Measurements from ENCODE around the gene SORCS1.

SORCS1 gene

GRCh38 chr10:106866244-106866845, 298.2 kb downstream of the SORCS1 start:
- DNase-seq (ENCODE audit: low read depth): no peak
- H3K4me3 ChIP-seq (ENCODE audit: low read depth, low read length): no peak overlapping the region
- TF ChIP-seq CTCF (IDR thresholded peaks at IDR 0.05; ENCODE audit: control insufficient read depth, extremely low read depth, insufficient read depth): no peak

- H3K4me3 ChIP-seq (ENCODE audit: low read depth, low read length): no peak overlapping the region
- no peak for TF ChIP-seq CTCF (IDR thresholded peaks at IDR 0.05; ENCODE audit: control insufficient read depth, extremely low read depth, insufficient read depth)
- DNase-seq (ENCODE audit: low read depth): no peak
Measured at GRCh38 chr10:106864031-106864430, 300.5 kb downstream of the SORCS1 start.

DNA sequence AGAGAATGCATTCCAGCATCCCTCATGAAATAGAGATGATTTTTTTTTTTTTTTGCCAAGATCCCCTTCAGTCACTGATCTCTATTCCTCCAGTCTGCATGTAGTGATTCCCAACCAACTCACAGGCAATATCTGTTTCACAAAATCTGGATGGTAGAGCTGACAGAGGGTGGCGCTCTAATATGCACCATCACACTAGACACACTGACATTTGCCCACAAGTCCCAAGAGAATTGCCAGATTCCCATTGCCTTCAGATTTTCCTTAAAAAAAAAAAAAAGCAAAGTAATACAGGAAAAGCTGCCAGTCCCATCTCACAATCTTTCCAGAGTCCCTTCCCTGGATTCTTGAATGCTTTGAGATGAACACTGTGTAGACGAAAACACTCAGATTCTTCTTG, 301.0 kb downstream of the SORCS1 start:
- DNase-seq (ENCODE audit: low read depth): no peak
- TF ChIP-seq CTCF (IDR thresholded peaks at IDR 0.05; ENCODE audit: control insufficient read depth, extremely low read depth, insufficient read depth): peak; percentile 3; the same call in 1 of the 2 replicates
- H3K4me3 ChIP-seq (ENCODE audit: low read depth, low read length): no peak overlapping the region

GRCh38 chr10:106859892-106860652, 304.4 kb downstream of the SORCS1 start:
- no peak for DNase-seq (ENCODE audit: low read depth)
- TF ChIP-seq CTCF (IDR thresholded peaks at IDR 0.05; ENCODE audit: control insufficient read depth, extremely low read depth, insufficient read depth): no peak
- H3K4me3 ChIP-seq (ENCODE audit: low read depth, low read length): no peak overlapping the region

DNA sequence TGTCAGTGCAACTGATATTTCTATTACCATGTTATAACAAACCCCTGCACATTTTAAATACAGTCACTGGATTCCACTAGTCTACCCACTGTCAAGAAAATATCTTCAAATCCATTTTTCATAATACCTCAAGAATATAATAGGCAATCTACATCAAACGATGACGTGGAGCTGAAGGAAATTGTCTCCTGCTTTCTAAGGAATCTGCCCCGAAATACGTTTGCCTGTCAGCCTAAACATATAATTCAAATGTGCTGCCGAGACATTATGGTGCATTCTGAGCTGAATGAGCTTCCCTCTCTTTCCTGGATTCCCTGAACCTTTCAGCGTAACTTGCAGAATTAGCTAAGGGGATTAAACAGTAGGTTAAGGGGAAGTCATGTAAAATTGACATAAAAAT, 306.8 kb downstream of the SORCS1 start:
- DNase-seq (ENCODE audit: low read depth): no peak
- no peak for TF ChIP-seq CTCF (IDR thresholded peaks at IDR 0.05; ENCODE audit: control insufficient read depth, extremely low read depth, insufficient read depth)
- no peak overlapping the region for H3K4me3 ChIP-seq (ENCODE audit: low read depth, low read length)

DNA sequence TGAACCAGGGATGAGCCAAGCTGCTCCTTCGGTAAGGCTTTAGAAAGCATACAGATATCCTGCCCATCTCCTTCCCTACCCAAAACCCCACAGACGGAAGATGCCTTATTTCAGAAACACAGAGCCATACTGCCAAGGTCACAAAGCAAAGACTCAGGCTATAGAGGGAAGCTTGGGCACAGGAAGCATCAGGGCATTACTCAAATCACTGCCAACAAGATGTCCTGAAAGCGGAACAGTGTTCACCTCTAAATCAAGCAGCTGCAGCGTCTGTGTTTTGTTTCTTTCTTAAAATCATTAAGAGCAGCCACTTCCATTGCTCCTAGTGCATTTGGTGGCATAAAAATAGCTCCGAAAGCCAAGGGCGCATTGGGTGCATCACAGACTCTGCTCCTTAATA, 307.3 kb downstream of the SORCS1 start:
- no peak overlapping the region for H3K4me3 ChIP-seq (ENCODE audit: low read depth, low read length)
- TF ChIP-seq CTCF (IDR thresholded peaks at IDR 0.05; ENCODE audit: control insufficient read depth, extremely low read depth, insufficient read depth): no peak
- DNase-seq (ENCODE audit: low read depth): no peak

All from LNCaP clone FGC (cell line).